Loucy (cell line): ENCODE results near the gene CRCP.

Experiments
- H2AFZ ChIP-seq: fragments of 200-600 bp; sonication (generic); 2 replicates; pipeline ENCODE4 v1.6.0; 2016; ENCODE audit warnings: antibody characterized with exemption, mild to moderate bottlenecking, low read length, moderate library complexity
- H3F3A ChIP-seq: fragments of 200-600 bp; 2 replicates; pipeline ENCODE4 v1.6.0; 2016; ENCODE audit warnings: antibody characterized with exemption, low read depth, mild to moderate bottlenecking
- H3K27me3 ChIP-seq: fragments of 200-600 bp; sonication (generic); 2 replicates; pipeline ENCODE4 v1.6.1; 2014; ENCODE audit warnings: low read length, mild to moderate bottlenecking; ENCODE audit not compliant: insufficient read depth, poor library complexity, severe bottlenecking
- H3K36me3 ChIP-seq: fragments of 200-600 bp; sonication (generic); 2 replicates; pipeline ENCODE4 v1.6.1; 2016; ENCODE audit warnings: low read length; ENCODE audit not compliant: insufficient read depth
- H3K4me1 ChIP-seq: fragments of 200-600 bp; sonication (generic); 2 replicates; pipeline ENCODE4 v1.5.1; 2014; ENCODE audit warnings: low read length, mild to moderate bottlenecking; ENCODE audit not compliant: insufficient read depth, poor library complexity, severe bottlenecking
- H3K4me2 ChIP-seq: fragments of 200-600 bp; sonication (generic); 2 replicates; pipeline ENCODE4 v1.6.0; 2014; ENCODE audit warnings: antibody characterized with exemption, low read length, low read depth, mild to moderate bottlenecking; ENCODE audit not compliant: poor library complexity, severe bottlenecking
- H3K4me3 ChIP-seq: fragments of 200-600 bp; sonication (generic); 2 replicates; pipeline ENCODE4 v1.5.1; 2014; ENCODE audit warnings: low read length, mild to moderate bottlenecking, mixed read lengths; ENCODE audit not compliant: poor library complexity, severe bottlenecking
- H3K79me2 ChIP-seq: fragments of 200-600 bp; sonication (generic); 2 replicates; pipeline ENCODE4 v1.6.1; 2014; ENCODE audit warnings: low read length; ENCODE audit not compliant: insufficient read depth
- H3K9ac ChIP-seq: fragments of 200-600 bp; sonication (generic); 2 replicates; pipeline ENCODE4 v1.6.0; 2014; ENCODE audit warnings: mild to moderate bottlenecking, low read depth, low read length, moderate library complexity; ENCODE audit not compliant: poor library complexity, severe bottlenecking
- H3K9me2 ChIP-seq: fragments of 200-600 bp; sonication (generic); replicated peaks from 2 replicates; pipeline ENCODE4 v1.6.1; 2016; ENCODE audit warnings: low read depth, low read length, mixed read lengths
- H3K9me3 ChIP-seq: fragments of 200-600 bp; sonication (generic); 2 replicates; pipeline ENCODE4 v1.6.1; 2014; ENCODE audit warnings: mild to moderate bottlenecking, antibody characterized with exemption, low read length, low read depth; ENCODE audit not compliant: insufficient read depth
- H4K20me1 ChIP-seq: fragments of 200-600 bp; sonication (generic); 2 replicates; pipeline ENCODE4 v1.6.0; 2014; ENCODE audit warnings: antibody characterized with exemption, low read length, mild to moderate bottlenecking; ENCODE audit not compliant: insufficient read depth, poor library complexity, severe bottlenecking
- EZH2phosphoT487 ChIP-seq: fragments of 200-600 bp; IDR thresholded peaks from 2 replicates; pipeline ENCODE4 v1.6.1; 2018; ENCODE audit warnings: antibody characterized with exemption, mild to moderate bottlenecking, moderate library complexity, borderline replicate concordance
- TF ChIP-seq, protein P1 (sequence below): fragments of 200-600 bp; sonication (generic); conservative IDR thresholded peaks from 2 replicates; pipeline ENCODE4 v1.5.1; 2014; ENCODE audit warnings: mild to moderate bottlenecking, antibody characterized with exemption, low read length

The CRCP gene

DNA sequence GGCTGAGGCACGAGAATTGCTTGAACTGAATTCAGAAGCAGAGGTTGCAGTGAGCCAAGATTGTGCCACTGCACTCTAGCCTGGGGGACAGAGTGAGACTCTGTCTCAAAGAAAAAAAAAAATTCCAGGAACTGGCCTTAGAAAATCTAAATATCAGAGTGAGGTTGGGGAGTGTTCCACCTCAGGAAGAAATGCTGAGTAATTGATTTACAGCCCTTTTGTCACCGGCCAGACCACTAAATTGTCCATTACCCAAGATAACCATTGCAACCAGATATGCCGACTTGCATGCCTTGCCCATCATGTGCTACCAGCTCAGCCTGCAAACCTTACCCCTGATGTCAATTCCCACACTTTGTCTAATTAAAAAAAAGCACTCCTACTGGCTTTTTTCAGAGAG, 42.4 kb downstream of the CRCP start:
- H3K79me2 ChIP-seq, result no peaks in the 10 kb centered on the region
- H3K4me3 ChIP-seq, result no peak overlapping the region
- H3K9me3 ChIP-seq, result no peaks in the 10 kb centered on the region
- H3K9ac ChIP-seq, result no peak overlapping the region
- TF ChIP-seq EZH2phosphoT487, result no peak
- TF ChIP-seq, protein P1, sequence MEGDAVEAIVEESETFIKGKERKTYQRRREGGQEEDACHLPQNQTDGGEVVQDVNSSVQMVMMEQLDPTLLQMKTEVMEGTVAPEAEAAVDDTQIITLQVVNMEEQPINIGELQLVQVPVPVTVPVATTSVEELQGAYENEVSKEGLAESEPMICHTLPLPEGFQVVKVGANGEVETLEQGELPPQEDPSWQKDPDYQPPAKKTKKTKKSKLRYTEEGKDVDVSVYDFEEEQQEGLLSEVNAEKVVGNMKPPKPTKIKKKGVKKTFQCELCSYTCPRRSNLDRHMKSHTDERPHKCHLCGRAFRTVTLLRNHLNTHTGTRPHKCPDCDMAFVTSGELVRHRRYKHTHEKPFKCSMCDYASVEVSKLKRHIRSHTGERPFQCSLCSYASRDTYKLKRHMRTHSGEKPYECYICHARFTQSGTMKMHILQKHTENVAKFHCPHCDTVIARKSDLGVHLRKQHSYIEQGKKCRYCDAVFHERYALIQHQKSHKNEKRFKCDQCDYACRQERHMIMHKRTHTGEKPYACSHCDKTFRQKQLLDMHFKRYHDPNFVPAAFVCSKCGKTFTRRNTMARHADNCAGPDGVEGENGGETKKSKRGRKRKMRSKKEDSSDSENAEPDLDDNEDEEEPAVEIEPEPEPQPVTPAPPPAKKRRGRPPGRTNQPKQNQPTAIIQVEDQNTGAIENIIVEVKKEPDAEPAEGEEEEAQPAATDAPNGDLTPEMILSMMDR, result no peak
- H3K36me3 ChIP-seq, result peaks cover 56% of the 10 kb centered on the region; the same call in 1 of the 2 replicates
- no peak overlapping the region for H2AFZ ChIP-seq
- no peaks in the 10 kb centered on the region for H3K4me1 ChIP-seq
- H3F3A ChIP-seq, result no peaks in the 10 kb centered on the region
- H3K27me3 ChIP-seq, result no peaks in the 10 kb centered on the region
- H4K20me1 ChIP-seq, result no peaks in the 10 kb centered on the region
- H3K4me2 ChIP-seq, result no peak overlapping the region
- H3K9me2 ChIP-seq, result no peaks in the 10 kb centered on the region

DNA sequence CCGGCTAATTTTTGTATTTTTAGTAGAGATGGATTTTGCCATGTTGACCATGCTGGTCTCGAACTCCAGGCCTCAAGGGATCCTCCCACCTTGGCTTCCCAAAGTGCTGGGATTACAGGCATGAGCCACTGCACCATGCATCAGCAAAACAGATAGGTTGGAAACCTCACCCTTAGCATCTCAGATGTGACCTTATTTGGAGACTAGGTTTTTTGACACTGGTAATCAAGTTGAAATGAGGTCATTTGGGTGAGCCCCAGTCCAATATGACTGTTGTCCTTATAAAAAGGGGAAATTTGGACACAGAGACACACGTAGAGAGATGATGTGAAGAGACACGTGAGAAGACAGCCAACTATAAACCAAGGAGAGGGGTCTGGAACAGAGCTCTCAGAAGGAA, 48.0 kb downstream of the CRCP start:
- no peak overlapping the region for H3K4me3 ChIP-seq
- H3F3A ChIP-seq, result no peaks in the 10 kb centered on the region
- no peaks in the 10 kb centered on the region for H4K20me1 ChIP-seq
- H3K27me3 ChIP-seq, result no peaks in the 10 kb centered on the region
- H3K36me3 ChIP-seq, result peaks cover 6% of the 10 kb centered on the region; the same call in 1 of the 2 replicates
- no peak for TF ChIP-seq EZH2phosphoT487
- TF ChIP-seq, protein P1, result no peak
- H3K79me2 ChIP-seq, result no peaks in the 10 kb centered on the region
- no peaks in the 10 kb centered on the region for H3K9me2 ChIP-seq
- H3K4me2 ChIP-seq, result no peak overlapping the region
- no peak overlapping the region for H2AFZ ChIP-seq
- no peaks in the 10 kb centered on the region for H3K9me3 ChIP-seq
- no peaks in the 10 kb centered on the region for H3K4me1 ChIP-seq
- no peak overlapping the region for H3K9ac ChIP-seq

DNA sequence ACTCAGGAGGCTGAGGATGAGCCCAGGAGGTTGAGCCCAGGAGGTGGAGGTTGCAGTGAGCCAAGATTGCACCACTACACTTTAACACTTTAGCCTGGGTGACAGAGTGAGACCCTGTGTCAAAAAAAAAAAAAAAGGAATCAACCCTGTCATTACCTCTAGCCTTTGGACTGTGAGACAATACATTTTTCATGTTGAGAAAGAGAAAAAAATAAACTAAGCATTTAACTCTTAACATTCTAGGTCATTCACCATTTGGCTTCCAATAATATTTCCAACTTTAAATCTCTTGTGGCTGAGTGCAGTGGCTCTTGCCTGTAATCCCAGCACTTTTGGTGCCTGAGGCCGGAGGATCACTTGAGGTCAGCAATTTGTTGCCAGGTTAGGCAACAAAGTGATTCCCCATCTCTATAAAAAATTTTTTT, 48.6 kb downstream of the CRCP start:
- Histone ChIP-seq H3F3A (no peaks in the 10 kb centered on the region), H3K36me3 (peaks cover 4% of the 10 kb centered on the region; the same call in 1 of the 2 replicates), H3K79me2 (no peaks in the 10 kb centered on the region), H3K9me3 (no peaks in the 10 kb centered on the region), H3K9me2 (no peaks in the 10 kb centered on the region), H3K4me1 (no peaks in the 10 kb centered on the region), H3K9ac (no peak overlapping the region), H3K27me3 (no peaks in the 10 kb centered on the region), H3K4me2 (no peak overlapping the region), H4K20me1 (no peaks in the 10 kb centered on the region), H2AFZ (no peak overlapping the region), H3K4me3 (no peak overlapping the region)
- no peak for TF ChIP-seq EZH2phosphoT487
- TF ChIP-seq, protein P1, result no peak
